Epidermal melanocyte (primary cell): ENCODE results near the gene ZNF496.

Source experiments
- DNase-seq: peaks from one replicate; pipeline ENCODE4 v3.0.0; 2011; ENCODE audit warnings: low spot score; ENCODE audit not compliant: insufficient read length

ZNF496 gene

GRCh38 chr1:247328311-247328710 lies 3.4 kb downstream of the ZNF496 start:
- no peak for DNase-seq

- no peak for DNase-seq
Measured at GRCh38 chr1:247326411-247327130, 5.1 kb downstream of the ZNF496 start.

- no peak for DNase-seq
Measured at GRCh38 chr1:247324923-247325322, 6.7 kb downstream of the ZNF496 start.

GRCh38 chr1:247324204-247324787 lies 7.4 kb downstream of the ZNF496 start:
- no peak for DNase-seq

- DNase-seq, result no peak
Measured at GRCh38 chr1:247322849-247323586, 8.6 kb downstream of the ZNF496 start.

GRCh38 chr1:247322442-247322841 lies 9.2 kb downstream of the ZNF496 start:
- DNase-seq, result no peak

GRCh38 chr1:247317702-247318101 lies 14.0 kb downstream of the ZNF496 start:
- no peak for DNase-seq

- no peak for DNase-seq
Measured at GRCh38 chr1:247316590-247317197, 15.0 kb downstream of the ZNF496 start.

- no peak for DNase-seq
Measured at GRCh38 chr1:247304031-247304430, 27.6 kb downstream of the ZNF496 start.

GRCh38 chr1:247303216-247303615 lies 28.5 kb downstream of the ZNF496 start:
- no peak for DNase-seq

GRCh38 chr1:247301176-247301540 lies 30.5 kb downstream of the ZNF496 start:
- no peak for DNase-seq

GRCh38 chr1:247300491-247301175 lies 31.0 kb downstream of the ZNF496 start:
- DNase-seq, result no peak

- DNase-seq, result no peak
Measured at GRCh38 chr1:247299723-247300381, 31.8 kb downstream of the ZNF496 start.

- no peak for DNase-seq
Measured at GRCh38 chr1:247298701-247299100, 33.0 kb downstream of the ZNF496 start.

- no peak for DNase-seq
Measured at GRCh38 chr1:247298124-247298481, 33.6 kb downstream of the ZNF496 start.

- no peak for DNase-seq
Measured at GRCh38 chr1:247297263-247298123, 34.2 kb downstream of the ZNF496 start.

- DNase-seq, result no peak
Measured at GRCh38 chr1:247296599-247297180, 35.0 kb downstream of the ZNF496 start.

GRCh38 chr1:247295746-247296145 lies 35.9 kb downstream of the ZNF496 start:
- no peak for DNase-seq

- DNase-seq, result no peak
Measured at GRCh38 chr1:247295274-247295684, 36.4 kb downstream of the ZNF496 start.

GRCh38 chr1:247294282-247294681 lies 37.4 kb downstream of the ZNF496 start:
- no peak for DNase-seq
